HK-2 (cell line): Measurements from ENCODE around the gene SRMS.
A peak's percentile ranks its signal among the peaks of the same experiment; 100 is the strongest.

Experiments
- DNase-seq: peaks from one replicate; pipeline ENCODE4 v3.0.0-alpha.2; 2018; ENCODE audit not compliant: unreplicated experiment

Gene SRMS

DNA sequence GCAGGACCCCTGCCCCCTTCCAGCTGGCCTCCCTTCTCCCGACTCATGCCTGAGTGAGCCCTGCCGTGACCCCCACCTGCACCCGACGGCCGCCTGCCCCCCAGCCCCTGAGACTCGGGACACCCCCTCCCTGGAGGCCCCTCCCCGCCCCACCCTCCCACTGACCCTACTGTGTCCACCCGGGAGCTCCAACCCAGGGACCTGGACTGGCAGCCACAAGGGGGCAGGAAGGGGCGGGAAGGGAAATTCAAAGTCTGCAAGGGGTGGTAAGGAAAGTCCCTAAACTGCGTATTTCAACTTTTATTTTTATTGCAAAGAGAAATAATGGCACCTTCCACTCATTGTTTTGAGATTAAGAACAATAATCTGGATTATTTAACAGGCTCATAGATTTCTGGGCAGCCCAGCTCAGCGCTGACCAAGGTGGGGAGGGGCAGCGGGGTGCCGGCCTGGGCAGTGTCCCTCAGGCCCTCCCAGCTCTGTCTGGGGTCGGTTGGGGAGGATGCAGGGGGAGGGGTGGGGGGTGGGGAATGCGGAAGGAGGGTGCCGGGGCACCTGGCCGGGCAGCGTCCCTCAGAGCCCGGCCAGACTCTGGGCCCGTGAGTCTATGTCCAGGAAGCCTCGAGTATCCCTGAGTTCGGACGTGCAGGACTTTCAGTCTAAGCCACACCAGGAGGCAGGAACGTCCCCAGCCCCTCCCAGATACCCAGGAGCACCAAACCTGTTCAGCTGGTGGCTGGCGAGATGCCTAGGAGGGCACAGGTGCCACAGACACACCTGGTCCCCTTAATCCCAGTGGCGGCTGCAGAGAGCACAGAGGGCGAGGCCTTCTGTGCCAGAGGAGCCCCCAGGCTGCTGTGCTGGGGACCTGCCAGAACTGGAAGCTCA, 9.1 kb downstream of the SRMS start:
- no peak for DNase-seq

DNA sequence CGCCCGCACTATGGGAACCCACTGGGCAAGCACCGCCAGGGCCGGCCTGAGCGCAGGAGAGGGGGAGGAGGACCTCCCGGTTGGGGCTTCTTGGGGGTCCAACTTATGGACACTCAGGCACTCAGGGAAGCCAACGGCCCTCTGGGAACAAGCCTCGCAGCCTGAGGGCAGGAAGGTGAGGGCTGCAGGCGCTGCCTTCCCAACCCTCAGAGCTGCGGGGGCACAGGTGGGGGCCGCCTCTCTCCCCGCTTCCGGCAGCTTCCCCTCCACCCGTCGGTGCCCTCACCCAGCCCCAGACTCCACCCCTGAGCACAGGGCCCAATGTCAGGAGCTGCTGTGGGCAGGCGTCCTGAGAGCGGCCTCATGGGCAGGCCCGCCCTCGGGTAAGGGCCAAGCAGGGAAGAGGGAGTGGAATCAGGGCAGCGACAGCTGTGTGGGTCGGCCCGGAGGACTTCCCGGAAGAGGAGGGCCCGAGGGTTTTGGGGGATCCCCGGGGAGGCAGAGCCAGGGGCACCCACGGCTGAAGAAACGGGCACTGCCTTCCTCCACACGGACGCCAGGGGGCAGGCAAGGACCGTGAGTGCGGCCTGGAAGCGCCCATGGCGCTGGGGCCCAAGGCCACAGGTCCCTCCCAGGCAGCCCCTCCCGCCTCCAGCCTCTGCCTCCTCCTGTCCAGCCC, 9.9 kb downstream of the SRMS start:
- peak; percentile 100 for DNase-seq

DNA sequence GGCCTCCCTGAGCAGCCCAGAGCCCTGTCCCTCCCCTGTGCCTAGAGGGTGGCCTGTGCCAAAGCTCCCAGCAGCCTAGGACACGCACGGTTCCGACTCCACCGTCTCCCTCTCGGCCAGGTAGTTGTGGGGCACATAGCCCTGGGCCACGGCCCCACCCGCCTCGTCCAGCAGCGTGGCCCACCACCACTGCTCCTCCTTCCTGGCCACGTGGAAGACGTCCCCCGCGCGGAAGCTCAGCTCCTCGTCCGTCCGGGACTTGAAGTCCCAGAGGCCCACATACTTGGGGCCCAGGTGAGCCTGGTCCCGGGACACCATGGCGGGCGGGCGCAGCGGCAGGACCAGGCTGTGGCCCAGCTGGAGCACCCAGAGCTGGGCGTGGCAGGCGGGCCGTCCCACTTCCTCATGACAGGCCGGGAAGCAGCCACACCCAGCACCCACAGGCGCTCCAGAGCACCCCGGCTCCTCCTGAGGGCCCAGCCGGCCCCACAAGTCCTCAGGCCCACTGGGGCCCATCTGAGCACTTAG, 10.5 kb downstream of the SRMS start, which contains the start of gene PTK6:
Gene PTK6, minus strand, starts transcription at position 380 of the 528 bp plus-strand sequence. Its CDS starts 62 bp downstream, at position 318.
- no peak for DNase-seq

DNA sequence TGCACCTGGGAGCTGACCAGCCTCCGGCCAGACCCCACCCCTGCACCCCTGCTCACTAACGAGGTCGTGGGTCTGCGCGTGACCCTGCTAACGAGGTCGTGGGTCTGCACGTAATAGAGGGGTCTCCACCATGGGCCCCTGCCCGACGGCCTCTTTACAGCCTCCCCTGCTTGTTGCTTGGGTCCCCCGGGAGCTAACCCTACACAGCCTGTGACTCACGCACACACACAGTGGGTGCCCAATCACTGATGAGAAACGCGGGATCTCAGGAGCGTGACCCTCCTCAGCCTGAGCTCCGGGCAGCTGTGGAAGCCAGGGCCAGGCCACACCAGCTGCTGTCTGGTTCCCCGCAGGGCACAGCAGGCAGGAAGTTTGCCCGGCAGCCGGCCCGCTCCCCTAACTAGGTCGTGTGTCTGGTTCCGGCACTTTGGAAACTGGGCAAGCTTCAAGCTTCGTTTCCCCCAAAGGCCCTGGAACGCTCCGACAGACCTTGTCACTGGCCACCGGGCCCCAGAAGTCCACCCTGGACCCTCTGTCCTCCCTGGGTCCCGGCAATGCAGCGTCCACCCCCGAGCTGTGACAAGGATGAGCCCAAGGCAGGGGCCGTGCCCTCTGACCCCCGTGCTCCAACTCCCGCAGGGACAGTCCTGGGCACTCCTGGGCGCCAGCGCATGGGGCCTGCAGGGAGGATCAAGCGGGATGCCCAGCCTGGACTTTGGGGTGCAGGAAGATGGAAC, 11.1 kb downstream of the SRMS start:
- no peak for DNase-seq

DNA sequence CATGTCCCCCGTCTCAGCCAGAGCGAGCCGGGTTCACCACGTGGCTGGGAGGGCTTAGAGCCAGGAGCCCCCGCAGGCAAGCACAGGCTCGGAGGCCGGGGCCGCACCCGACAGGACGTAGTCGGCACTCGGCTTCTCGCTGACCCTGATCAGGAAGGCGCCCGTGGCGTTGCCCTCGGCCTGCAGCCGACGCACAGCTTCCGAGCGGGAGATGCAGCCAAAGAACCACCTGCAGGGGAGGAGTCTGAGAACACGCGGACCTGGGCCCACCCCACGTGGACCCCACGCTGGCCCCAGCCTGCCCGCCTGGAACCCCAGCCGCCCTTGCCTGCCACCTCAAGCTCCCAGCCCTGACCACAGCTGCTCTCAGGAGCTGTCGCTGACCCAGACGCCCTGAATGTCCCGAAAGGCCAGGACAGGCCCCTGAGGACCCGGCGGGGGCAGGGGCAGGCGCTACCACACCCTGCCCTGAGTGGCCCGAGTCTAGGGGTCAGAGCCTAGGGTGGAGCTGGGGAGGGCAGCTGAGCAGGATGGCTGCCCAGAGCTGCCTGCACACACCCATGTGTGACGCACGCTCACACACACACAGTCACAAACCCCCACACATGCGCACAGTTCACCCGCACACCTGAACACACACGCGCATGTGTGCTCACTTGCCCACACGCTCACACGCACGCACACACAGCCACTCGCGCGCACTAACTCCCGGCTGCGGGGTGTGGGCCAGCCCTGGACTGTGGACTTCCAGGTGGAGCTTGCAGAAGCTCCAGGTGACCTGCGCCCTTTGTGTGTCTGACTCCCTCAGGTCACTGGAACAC, 12.5 kb downstream of the SRMS start:
- DNase-seq, result no peak

DNA sequence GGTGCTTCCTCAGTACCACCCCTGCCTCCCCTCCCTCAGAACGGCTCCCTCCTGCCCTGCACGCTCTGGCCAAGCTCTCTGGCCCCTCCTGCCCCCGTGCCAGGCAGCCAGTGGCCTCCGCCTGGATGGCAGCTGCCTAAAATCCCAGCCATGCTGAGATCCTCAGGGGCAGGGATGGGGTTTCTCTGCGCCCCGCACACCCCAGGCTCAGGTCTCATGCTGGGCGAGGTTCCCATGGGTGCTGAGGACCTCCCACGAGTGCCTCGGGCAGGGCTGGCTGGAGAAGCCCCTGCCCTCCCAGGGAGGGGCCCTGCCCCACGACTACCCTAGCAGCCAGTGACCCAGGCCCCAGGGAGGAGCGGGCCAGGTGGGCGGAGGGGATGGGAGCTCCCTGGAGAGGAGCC, 13.1 kb downstream of the SRMS start:
- DNase-seq, result no peak

DNA sequence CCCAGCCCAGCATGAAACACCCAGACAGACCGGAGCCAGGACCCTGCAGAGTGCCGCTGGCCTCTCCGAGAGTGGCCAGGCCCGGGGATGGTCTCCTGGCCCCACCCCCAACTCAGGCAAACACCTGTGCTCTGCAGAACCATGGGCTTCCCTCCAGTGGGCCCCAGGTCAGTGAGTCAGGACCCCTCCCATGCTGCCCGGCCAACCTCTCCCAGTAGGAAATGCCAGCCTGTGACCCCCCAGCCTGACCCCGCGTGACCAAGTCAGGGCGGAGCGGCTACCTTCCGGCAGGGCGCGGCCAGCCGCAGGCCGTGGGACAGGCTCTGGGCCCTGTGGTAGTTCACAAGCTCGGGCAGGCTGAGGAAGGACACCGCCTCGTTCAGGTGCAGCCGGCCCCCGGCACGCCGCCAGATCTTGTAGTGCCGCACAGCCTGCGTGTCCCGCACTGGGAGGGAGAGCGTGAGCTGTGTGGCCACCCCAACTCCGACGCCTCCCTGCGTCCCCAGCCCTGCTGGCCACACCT, 13.6 kb downstream of the SRMS start:
- DNase-seq, result no peak

DNA sequence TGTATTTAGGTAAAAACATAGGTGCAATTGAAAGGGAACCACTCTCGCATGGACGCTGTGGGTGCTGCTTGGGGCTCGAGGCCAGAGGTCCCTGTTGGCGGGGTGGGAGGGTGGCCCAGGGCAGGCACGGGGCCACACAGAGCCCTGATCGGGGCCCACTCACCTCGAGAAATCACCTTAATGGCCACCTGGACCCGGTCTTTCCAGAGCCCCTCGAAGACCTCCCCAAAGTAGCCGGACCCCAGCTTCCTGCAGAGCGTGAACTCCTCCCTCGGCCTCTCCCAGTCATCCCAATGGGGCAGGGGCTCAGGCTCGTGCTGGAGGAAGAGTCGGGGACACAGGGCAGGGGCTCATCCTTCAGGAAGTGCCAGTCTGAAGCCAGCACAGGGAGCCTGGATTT, 14.2 kb downstream of the SRMS start:
- DNase-seq, result no peak

DNA sequence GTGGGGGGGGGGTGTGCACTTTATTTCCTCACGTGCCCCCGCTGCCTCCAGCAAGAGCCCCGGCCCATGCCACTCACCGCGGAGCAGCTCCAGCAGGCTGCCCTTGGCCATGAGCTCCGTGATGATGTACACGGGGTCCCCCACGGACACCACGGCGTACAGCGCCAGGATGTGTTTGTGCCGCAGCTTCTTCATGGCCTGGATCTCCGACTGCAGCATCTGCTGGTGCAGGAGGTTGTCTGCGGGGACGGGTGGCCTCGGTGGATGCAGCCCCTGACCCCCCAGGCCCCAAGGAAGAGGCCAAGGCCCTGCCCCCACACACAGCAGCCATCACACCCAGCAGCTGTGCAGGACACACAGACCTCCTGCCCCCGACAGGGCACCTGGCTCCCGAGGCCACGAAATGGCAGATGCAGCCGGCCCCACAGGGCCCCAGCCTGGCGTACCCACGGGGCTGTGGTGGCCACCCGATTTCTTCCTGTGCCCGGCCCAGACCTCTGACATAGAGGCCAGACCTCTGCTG, 15.0 kb downstream of the SRMS start:
- DNase-seq, result no peak

DNA sequence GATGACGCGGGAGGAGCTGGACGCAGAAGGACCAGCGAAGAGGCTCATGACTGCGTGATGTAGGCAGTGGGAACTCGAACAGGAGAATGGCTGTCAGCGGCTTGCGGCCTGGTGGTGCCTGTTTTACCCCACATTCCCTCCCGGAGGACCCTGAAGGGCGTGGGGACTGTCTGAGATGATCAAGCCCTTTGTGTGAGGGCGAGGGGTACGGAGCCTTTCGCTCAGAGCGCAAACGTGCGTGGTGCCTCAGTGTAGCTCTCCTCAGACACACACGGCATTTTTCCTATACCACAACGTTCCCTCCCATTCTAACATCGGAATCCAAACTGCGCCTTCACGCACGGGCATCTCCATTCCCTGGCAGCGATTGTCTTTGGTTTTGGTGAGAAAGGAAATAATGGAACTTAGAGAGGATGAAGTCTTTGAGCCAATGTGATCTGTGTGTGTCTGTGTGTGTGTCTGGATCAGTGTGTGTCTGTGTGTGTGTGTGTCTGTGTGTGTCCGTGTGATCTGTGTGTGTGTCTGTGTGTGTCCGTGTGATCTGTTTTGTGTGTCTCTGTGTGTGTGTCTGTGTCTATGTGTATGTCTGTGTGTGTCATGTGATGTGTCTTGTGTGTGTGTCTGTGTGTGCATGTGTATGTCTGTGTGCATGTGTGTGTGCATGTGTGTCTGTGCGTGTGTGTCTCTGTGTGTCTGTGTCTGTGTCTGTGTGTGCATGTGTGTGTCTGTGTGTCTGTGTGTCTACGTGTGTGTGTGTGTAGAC, 15.7 kb downstream of the SRMS start:
- no peak for DNase-seq

DNA sequence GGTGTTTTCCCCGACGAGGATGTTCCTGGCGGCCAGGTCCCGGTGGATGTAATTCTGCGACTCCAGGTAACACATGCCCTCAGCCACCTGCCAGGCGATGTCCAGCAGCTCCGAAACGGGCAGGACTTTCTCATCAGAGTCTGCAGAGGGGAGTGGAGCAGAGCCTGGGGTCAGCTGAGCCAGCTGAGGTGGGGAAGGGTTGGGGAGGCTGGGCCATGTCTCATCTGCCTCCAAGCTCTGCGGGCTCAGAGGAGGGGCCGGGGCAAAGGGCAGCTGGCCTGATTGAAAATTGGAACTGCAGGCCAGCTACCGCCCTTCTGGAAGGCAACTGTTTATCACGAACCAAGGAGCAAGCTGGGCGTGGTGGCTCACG, 16.8 kb downstream of the SRMS start:
- DNase-seq, result no peak

DNA sequence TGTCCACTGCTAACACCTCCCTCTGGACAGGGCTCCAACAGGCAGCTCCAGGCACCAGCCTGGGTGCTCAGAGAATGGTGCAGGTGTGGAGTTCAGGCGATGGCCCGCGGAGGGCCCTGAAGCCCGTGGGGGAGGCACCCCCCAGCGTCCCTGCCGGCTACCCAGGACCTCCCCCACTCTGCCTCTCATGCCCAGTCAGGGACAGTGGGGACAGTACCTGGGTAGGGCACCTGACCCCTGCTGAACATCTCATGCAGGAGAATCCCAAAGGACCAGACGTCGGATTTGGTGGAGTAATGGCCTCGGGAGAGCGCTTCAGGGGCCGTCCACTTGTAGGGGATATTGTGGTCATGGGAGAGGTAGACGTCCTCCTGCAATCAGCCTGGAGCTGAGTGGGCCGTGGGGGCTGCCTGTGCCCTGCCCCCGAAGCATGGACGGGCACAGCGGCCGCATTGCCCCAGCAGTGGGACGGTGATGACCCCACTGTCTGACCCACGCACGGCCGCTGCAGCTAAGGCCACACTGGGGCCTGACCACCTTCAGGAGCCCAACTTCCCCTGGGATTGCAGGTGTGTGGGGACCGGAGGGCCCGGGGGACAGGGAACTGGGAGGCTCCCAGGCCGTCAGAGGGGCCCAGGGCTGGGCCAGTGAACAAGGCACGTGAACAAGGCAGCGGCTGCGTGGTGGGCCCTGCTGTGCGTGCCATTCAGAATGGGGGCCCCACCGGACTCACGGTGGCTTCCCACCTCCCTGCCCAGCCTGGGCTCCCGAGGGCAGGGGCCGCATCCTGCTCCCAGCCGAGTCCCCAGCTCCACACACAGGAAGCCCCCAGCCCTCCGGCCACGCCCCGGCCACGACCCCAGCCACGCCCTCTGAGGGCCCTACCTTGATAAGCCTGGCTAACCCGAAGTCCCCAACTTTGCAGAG, 17.4 kb downstream of the SRMS start:
- DNase-seq, result no peak

DNA sequence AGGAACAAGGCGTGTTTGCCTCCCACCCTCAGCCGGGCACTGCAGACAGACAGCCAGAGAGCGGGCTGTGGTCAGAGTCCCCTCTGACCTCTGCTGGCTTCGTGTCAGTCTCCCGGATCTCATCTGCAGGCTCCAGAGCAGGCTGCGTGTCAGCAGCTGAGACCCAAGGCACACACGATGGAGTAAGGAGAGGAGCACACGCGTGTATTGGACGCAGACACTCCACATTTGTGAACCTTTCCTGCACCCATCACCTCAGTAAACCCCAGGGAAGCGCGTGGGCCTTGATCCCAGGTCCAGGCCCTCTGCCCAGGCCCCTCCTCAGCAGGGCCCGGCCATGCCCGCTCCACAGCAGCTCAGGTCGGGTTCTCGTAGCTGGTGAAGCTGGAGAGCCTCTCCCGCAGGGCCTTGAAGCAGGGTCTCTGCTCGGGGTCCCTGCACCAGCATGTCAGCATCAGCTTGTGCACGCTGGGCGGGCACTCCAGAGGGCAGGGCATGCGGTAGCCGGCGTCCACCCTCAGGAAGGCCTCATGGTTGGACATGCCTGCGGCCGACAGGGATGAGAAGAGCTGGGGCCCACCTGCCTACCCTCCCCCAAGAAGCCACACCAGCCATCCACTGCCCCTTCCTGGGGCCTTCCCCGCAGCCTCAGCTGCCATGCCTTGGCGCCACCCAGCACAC, 18.2 kb downstream of the SRMS start:
- DNase-seq, result no peak

DNA sequence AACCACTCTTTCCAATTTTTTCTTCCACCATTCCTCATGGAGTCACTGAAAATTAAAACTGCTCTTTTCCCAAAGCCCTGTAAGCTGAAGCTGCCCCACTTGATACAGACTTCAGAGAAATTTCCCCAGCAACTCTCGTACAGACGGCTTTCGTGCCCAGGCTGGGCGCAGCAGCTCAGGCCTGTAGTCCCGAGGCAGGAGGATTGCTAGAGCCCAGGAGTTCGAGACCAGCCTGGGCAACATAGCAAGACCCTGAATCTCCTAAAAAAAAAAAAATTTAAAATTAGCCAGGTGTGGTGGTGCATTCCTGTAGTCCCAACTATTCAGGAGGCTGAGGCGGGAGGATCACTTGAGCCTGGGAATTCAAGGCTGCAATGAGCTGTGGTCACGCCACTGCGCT, 20.4 kb downstream of the SRMS start:
- no peak for DNase-seq

DNA sequence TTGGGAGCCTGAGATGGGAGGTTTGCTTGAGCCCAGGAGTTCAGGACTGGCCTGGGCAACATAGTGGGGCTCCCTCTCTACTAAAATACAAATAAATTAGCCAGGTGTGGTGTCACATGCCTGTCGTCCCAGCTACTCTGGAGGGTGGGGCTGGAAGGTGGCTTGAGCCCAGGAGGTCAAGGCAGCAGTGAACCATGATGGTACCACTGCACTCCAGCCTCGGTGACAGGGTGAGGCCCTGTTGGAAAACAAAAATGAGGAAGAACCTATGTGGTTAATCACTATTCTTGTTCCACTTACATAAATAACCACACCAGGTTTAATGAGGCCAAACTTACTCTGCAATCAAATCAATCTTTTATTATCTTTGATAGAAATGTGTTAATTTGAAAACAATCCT, 21.6 kb downstream of the SRMS start:
- DNase-seq, result no peak

DNA sequence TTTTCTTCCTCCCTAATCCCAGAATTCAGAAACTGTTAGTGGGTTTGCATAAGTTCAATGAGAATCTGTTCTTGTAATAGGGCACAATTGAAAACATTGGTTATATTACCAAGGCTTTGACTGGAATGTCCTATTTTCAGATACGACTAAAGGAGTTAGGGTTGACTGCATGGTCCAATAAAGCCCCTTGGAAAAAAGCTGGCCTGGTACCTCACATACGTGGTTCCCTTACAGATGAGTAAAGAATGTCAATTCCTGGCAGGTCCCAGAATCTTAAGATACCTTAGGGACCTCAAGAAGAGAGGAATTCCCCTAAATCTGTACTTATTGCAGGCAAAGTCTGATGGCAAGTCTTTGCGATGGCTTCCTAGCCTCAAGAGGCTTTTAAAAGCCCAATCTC, 22.4 kb downstream of the SRMS start:
- DNase-seq, result no peak

DNA sequence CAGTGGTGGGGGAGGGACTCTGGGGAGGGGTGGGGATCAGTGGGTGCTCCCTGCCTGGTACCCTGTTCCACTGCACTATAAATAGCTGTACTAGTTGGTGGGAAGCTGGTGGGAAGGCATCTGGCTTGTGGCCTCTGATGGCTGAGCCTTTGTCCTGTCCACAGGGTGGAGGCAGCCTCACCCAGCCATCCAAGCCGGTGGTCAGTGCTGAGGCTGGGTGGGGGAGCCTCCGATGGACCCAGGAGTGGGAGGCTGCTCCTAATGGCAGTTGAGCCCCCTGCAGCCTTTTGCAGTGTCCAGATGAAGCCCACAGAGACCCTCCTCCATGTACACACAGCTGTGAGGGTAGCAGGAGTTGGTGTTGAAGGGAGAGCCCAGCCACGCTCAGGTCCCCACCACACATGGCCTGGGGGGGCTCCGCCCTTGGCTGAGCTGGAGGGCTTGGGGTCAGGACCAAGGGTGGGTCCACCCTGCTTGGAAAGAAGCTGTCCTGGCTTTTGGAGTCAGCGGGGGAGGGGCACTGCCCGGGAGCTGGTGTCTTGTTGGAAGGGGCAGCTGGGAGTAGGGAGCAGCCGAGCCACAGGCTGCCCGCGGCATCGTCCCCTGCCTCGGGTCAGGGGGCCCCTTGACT, 24.5 kb downstream of the SRMS start:
- DNase-seq, result no peak
